Activated CD8-positive, alpha-beta T cell treated with anti-CD3 and anti-CD28 coated beads for 36 hours (primary cell): ENCODE results near the gene SMG6. TPM values are rescaled to one million over a fixed set of nuclear protein-coding genes. Genes with fewer than 3 reads are reported as not detected.

ENCODE experiments used
- ATAC-seq: fragments of 200-7000 bp; cut with Tn5 transposase; one replicate; pipeline ENCODE4 v1.10.0; 2021; ENCODE audit warnings: mild to moderate bottlenecking, moderate library complexity
- CTCF ChIA-PET: fragments of 350-600 bp; sonication (Branson Sonifier 250); formaldehyde crosslinking; loops from one replicate; lab custom pipeline; 2021; ENCODE audit warnings: antibody characterized with exemption; lab: Charles Lee
- POLR2A ChIA-PET: fragments of 350-600 bp; sonication (Branson Sonifier 250); formaldehyde crosslinking; loops from one replicate; lab custom pipeline; 2021; ENCODE audit warnings: antibody characterized with exemption; lab: Charles Lee
- DNase-seq: peaks from one replicate; pipeline ENCODE4 v3.0.0-alpha.2; 2020
- H3K27ac Mint-ChIP-seq: one replicate; pipeline ENCODE4 v1.8.0; 2021; ENCODE audit warnings: mild to moderate bottlenecking, mixed read lengths
- H3K27me3 Mint-ChIP-seq: one replicate; pipeline ENCODE4 v1.8.0; 2021; ENCODE audit warnings: mixed read lengths
- H3K36me3 Mint-ChIP-seq: one replicate; pipeline ENCODE4 v1.8.0; 2021; ENCODE audit warnings: low read depth, mixed read lengths
- H3K4me1 Mint-ChIP-seq: one replicate; pipeline ENCODE4 v1.8.0; 2021; ENCODE audit warnings: low read depth, mixed read lengths
- H3K4me3 Mint-ChIP-seq: one replicate; pipeline ENCODE4 v1.8.0; 2021; ENCODE audit warnings: mild to moderate bottlenecking, moderate library complexity, mixed read lengths
- H3K9me3 Mint-ChIP-seq: one replicate; pipeline ENCODE4 v1.8.0; 2021; ENCODE audit warnings: mixed read lengths
- CTCF ChIP-seq: fragments of 200-600 bp; IDR thresholded peaks from one replicate; pipeline ENCODE4 v1.8.0; 2022; ENCODE audit warnings: antibody characterized with exemption, mild to moderate bottlenecking
- intact Hi-C: fragments of 100-400 bp; cut with micrococcal nuclease; formaldehyde crosslinking; loops from one replicate; pipeline ENCODE4 v1.10.0; 2022
- total RNA-seq, 2 experiments: library from RNA; stranded (reverse); gene quantifications; one replicate each; pipeline ENCODE4 v1.2.3, GENCODE V29; 2021

Gene SMG6
- total RNA-seq, 2 experiments from 2014 or later = 39.6 to 40.4 TPM

DNA sequence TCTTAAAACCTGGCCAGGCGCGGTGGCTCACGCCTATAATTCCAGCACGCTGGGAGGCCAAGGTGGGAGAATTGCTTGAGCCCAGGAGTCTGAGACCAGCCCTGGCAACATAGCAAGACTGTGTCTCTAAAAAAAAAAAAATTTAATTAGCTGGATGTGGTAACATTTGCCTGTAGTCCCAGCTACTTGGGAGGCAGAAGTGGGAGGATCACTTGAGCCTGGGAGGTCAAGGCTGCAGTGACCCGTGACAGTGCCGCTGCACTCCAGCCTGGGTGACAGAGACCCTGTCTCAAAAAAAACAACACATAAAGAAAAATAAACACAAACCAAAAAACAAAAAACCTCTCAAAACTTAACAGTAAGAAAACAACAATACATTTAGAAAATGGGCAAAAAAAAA is 106.3 kb downstream of the SMG6 start:
- ChIA-PET POLR2A (no interaction called here), CTCF (interaction anchor here (0.9 to 2.5 kb wide), 5 partner anchors 12 to 142 kb away, joined by 3 to 16 read pairs (median 4); no protein-coding TSS in a partner anchor)
- H3K4me1 Mint-ChIP-seq = peaks cover 52% of the 10 kb centered on the region
- ATAC-seq = no peak
- no peaks in the 10 kb centered on the region for H3K27me3 Mint-ChIP-seq
- H3K27ac Mint-ChIP-seq = no peak overlapping the region
- H3K4me3 Mint-ChIP-seq = no peak overlapping the region
- DNase-seq = no peak
- intact Hi-C loops = loop anchor here (10.0 kb wide), 1 partner anchor 48 kb away; no protein-coding TSS in a partner anchor
- no peak for TF ChIP-seq CTCF
- no peaks in the 10 kb centered on the region for H3K9me3 Mint-ChIP-seq
- peaks cover 24% of the 10 kb centered on the region for H3K36me3 Mint-ChIP-seq

DNA sequence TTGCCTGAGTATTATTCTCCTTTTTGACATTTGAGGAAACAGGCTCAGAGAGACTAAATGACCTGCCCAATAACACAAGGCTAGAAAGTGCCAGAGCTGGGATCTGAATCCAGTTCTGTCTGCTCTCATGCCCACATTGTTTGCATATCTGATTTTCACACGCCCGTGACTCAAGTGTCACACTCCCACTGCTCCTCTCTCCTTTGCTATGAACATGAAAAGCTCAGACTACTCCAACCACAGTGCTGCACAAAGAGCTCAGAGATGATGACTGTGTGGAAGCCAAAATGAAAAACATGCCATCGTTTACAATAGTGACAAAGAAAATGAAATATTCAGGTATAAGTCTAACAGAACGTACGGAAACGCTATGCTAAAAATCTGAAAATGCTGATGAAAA is 107.9 kb downstream of the SMG6 start:
- intact Hi-C loops = loop anchor here (10.0 kb wide), 1 partner anchor 49 kb away; no protein-coding TSS in a partner anchor
- Mint-ChIP-seq H3K4me1 (peaks cover 51% of the 10 kb centered on the region), H3K36me3 (peaks cover 28% of the 10 kb centered on the region), H3K27ac (peak overlapping the region; percentile 50), H3K4me3 (no peak overlapping the region), H3K9me3 (no peaks in the 10 kb centered on the region), H3K27me3 (no peaks in the 10 kb centered on the region)
- no peak for TF ChIP-seq CTCF
- ATAC-seq = peak; percentile 80
- CTCF ChIA-PET = interaction anchor here (0.8 to 2.5 kb wide), 12 partner anchors 9 to 220 kb away, joined by 3 to 16 read pairs (median 4); partner anchors contain the start of gene HIC1
- POLR2A ChIA-PET = interaction anchor here (0.7 to 1.0 kb wide), 3 partner anchors 9 to 67 kb away, joined by 3 to 5 read pairs (median 3); no protein-coding TSS in a partner anchor
- DNase-seq = peak; percentile 81

- Mint-ChIP-seq H3K9me3 (no peaks in the 10 kb centered on the region), H3K27ac (no peak overlapping the region), H3K36me3 (peaks cover 28% of the 10 kb centered on the region), H3K27me3 (no peaks in the 10 kb centered on the region), H3K4me3 (no peak overlapping the region), H3K4me1 (peaks cover 52% of the 10 kb centered on the region)
- TF ChIP-seq CTCF = no peak
- intact Hi-C loops = loop anchor here (10.0 kb wide), 1 partner anchor 50 kb away; no protein-coding TSS in a partner anchor
- no peak for DNase-seq
- POLR2A ChIA-PET = no interaction called here
- ATAC-seq = no peak
- CTCF ChIA-PET = interaction anchor here (1.0 to 2.5 kb wide), 8 partner anchors 12 to 221 kb away, joined by 3 to 16 read pairs (median 4); partner anchors contain the start of gene HIC1
Measured at GRCh38 chr17:2194889-2195335, 108.7 kb downstream of the SMG6 start.

DNA sequence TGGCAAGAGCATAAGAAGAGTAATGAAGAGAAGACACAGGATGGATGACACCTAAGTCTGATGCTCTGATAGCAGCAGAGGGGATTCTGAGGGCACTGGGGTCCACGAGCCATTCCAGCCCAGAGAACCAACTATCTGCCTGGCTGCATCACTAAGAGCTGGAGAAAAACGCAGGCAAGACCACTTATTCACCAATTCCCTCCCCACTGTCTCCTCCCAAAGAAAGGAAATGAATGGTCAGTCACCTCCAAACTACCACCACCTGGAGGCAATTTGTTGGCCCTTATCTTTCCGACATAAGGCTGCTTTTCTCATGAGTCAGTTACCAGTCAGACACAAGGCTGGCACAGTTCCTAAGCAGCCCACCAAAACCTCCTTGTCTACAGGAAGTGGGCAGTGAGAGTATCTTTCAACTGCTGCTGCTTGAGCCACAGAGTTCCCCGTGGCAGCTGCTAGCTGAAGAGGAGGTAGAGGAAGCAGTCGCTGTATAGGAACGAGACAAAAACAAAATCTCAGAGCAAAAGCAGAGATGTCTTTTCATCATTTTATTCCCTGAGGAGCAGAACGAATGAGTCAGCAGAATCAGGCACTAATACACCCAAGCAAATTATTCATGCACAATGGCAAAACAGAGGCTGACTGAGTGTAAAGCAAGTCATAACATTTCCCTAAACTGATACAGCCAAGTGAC is 111.1 kb downstream of the SMG6 start:
- ChIA-PET POLR2A (interaction anchor here (1.4 kb wide), 1 partner anchor 17 kb away, joined by 3 read pairs; no protein-coding TSS in a partner anchor), CTCF (interaction anchor here (3.8 kb wide), 1 partner anchor 53 kb away, joined by 14 read pairs; no protein-coding TSS in a partner anchor)
- DNase-seq (peak; percentile 86), ATAC-seq (peak; percentile 86)
- Mint-ChIP-seq H3K36me3 (peaks cover 35% of the 10 kb centered on the region), H3K9me3 (no peaks in the 10 kb centered on the region), H3K27me3 (no peaks in the 10 kb centered on the region), H3K4me3 (no peak overlapping the region), H3K27ac (peak overlapping the region; percentile 50), H3K4me1 (peaks cover 54% of the 10 kb centered on the region)
- no peak for TF ChIP-seq CTCF
- intact Hi-C loops = loop anchor here (10.0 kb wide), 1 partner anchor 52 kb away; no protein-coding TSS in a partner anchor
